GM12878 (cell line): Measurements from ENCODE around the gene UFC1. TPM values are rescaled to one million over a fixed set of nuclear protein-coding genes. Genes with fewer than 3 reads are reported as not detected.

Source experiments
- ATAC-seq: fragments of 200-7000 bp; cut with Tn5 transposase; 3 replicates; pipeline ENCODE4 v1.9.1; 2020; ENCODE audit warnings: mild to moderate bottlenecking, moderate library complexity
- BruUV-seq: library from RNA; stranded (reverse); fragments of 400-500 nt; replicated peaks from 2 replicates; lab custom pipeline; 2021; lab: Mats Ljungman, UMichigan
- CTCF ChIA-PET: fragments of 300-600 bp; sonication (Branson Sonifier 250); formaldehyde crosslinking; extraction: SDS; loops from one replicate; lab custom pipeline; 2021; ENCODE audit warnings: inconsistent platforms; lab: Yijun Ruan, JAX
- POLR2A ChIA-PET: fragments of 350-600 bp; formaldehyde crosslinking; extraction: SDS; loops from one replicate; lab custom pipeline; 2021; ENCODE audit warnings: inconsistent platforms; lab: Charles Lee
- RAD21 ChIA-PET: fragments of 300-600 bp; sonication (Branson Sonifier 250); formaldehyde crosslinking; loops from one replicate; lab custom pipeline; 2023; ENCODE audit warnings: antibody characterized with exemption; ENCODE audit not compliant: unreplicated experiment; lab: Charles Lee
- SMC1A ChIA-PET: fragments of 300-600 bp; sonication (Branson Sonifier 250); formaldehyde crosslinking; loops from one replicate; lab custom pipeline; 2023; ENCODE audit not compliant: unreplicated experiment, uncharacterized antibody; lab: Charles Lee
- DNase-seq: peaks from one replicate; pipeline ENCODE4 v3.0.0-alpha.2; 2011; ENCODE audit warnings: low read depth, low spot score
- FAIRE-seq: peaks from 3 replicates; lab custom pipeline; 2011; peaks lifted over from hg19 to GRCh38; lab: Jason Lieb, UNC
- H2AFZ ChIP-seq: 2 replicates; pipeline ENCODE4 v1.6.0; 2011; ENCODE audit warnings: low read depth, low read length, control low read depth; ENCODE audit not compliant: control insufficient read depth
- H3K27ac ChIP-seq: 2 replicates; pipeline ENCODE4 v1.5.1; 2011; ENCODE audit warnings: control low read depth; ENCODE audit not compliant: control insufficient read depth, insufficient read depth
- H3K27me3 ChIP-seq, 2 experiments: replicated peaks in 1 of 2; 2 replicates each; pipeline versions ENCODE4 v1.6.0 to v1.6.1; 2011; ENCODE audit warnings: low read length in 1 of 2; ENCODE audit not compliant: control insufficient read depth in 2 of 2, insufficient read depth in 2 of 2
- H3K36me3 ChIP-seq, 2 experiments: 2 replicates each; pipeline ENCODE4 v1.5.1; 2011; ENCODE audit warnings: low read length in 1 of 2; ENCODE audit not compliant: control insufficient read depth in 2 of 2, insufficient read depth in 2 of 2
- H3K4me1 ChIP-seq: 2 replicates; pipeline ENCODE4 v1.6.1; 2011; ENCODE audit warnings: mild to moderate bottlenecking, low read length, moderate library complexity, mixed read lengths; ENCODE audit not compliant: control insufficient read depth, insufficient read depth
- H3K4me2 ChIP-seq: 2 replicates; pipeline ENCODE4 v1.6.0; 2011; ENCODE audit warnings: control low read depth; ENCODE audit not compliant: control insufficient read depth, insufficient read depth
- H3K4me3 ChIP-seq: fragments of 200-600 bp; sonication (generic); 2 replicates; pipeline ENCODE4 v1.5.1; 2016
- H3K79me2 ChIP-seq: 2 replicates; pipeline ENCODE4 v1.6.0; 2011; ENCODE audit warnings: low read length; ENCODE audit not compliant: control insufficient read depth, insufficient read depth
- H3K9ac ChIP-seq: 2 replicates; pipeline ENCODE4 v1.8.0; 2011; ENCODE audit warnings: low read length, control low read depth, mixed read lengths; ENCODE audit not compliant: control insufficient read depth, insufficient read depth
- H3K9me3 ChIP-seq: replicated peaks from 3 replicates; pipeline ENCODE4 v1.5.1; 2011; ENCODE audit warnings: mild to moderate bottlenecking, low read length; ENCODE audit not compliant: control insufficient read depth, insufficient read depth
- H4K20me1 ChIP-seq: 2 replicates; pipeline ENCODE4 v1.6.0; 2011; ENCODE audit not compliant: control insufficient read depth, insufficient read depth
- CUX1 ChIP-seq: IDR thresholded peaks from 2 replicates; pipeline ENCODE4 v1.6.1; 2012; ENCODE audit warnings: improper control_type of control experiment, low read depth, low read length; ENCODE audit not compliant: insufficient replicate concordance
- E2F4 ChIP-seq: IDR thresholded peaks from 2 replicates; pipeline ENCODE4 v1.6.1; 2012; ENCODE audit warnings: low read depth, low read length, improper control_type of control experiment
- ESRRA ChIP-seq: IDR thresholded peaks from 2 replicates; pipeline ENCODE4 v1.6.1; 2012; ENCODE audit warnings: mild to moderate bottlenecking, low read length, improper control_type of control experiment
- MLLT1 ChIP-seq: fragments of 450-650 bp; IDR thresholded peaks from 2 replicates; pipeline ENCODE4 v1.6.1; 2016; ENCODE audit warnings: mild to moderate bottlenecking
- SPI1 ChIP-seq: IDR thresholded peaks from 2 replicates; pipeline ENCODE4 v1.6.1; 2011; ENCODE audit warnings: low read depth, mild to moderate bottlenecking, low read length, moderate library complexity, borderline replicate concordance; ENCODE audit not compliant: insufficient read depth
- TARDBP ChIP-seq: IDR thresholded peaks from 2 replicates; pipeline ENCODE4 v1.6.1; 2016; ENCODE audit warnings: borderline replicate concordance
- ZBTB33 ChIP-seq: fragments of 450-650 bp; IDR thresholded peaks from 2 replicates; pipeline ENCODE4 v1.6.1; 2017; ENCODE audit warnings: mild to moderate bottlenecking
- WGBS: methylation state at CpG from one replicate; pipeline ENCODE4 v1.1.6; 2016; ENCODE audit warnings: low lambda C conversion rate; ENCODE audit not compliant: insufficient replicate concordance, insufficient coverage; ENCODE audit errors: missing lambda C conversion rate; 5-methylcytosine and 5-hydroxymethylcytosine counted together
- in situ Hi-C: fragments of 300-500 bp; cut with MboI; formaldehyde crosslinking; loops from 9 replicates; pipeline ENCODE4 v1.14.3; 2018; ENCODE audit warnings: mixed read lengths
- intact Hi-C: fragments of 100-400 bp; cut with micrococcal nuclease; formaldehyde crosslinking; loops from one replicate; pipeline ENCODE4 v1.14.2; 2022; ENCODE audit not compliant: unreplicated experiment
- polyA plus RNA-seq, 11 experiments: library from polyadenylated mRNA; depleted of rRNA in 4 of 11; unstranded in 6 of 11; stranded (reverse) in 5 of 11; fragments of >200 nt; fragmentation: Nextera tagmentation in 4 of 11; fragmentation: Illumina TruSeq in 1 of 11; extraction: Ambion mirVana in 4 of 11; extraction: Trizol in 1 of 11; gene quantifications; 1 replicate in 1 of 11; 2 replicates in 10 of 11; pipeline versions ENCODE4 v1.2.1 to v1.2.3, GENCODE V29; 2011 to 2016; ENCODE audit warnings: inconsistent platforms in 2 of 11, missing spikeins in 2 of 11, low read depth in 1 of 11
- total RNA-seq, 4 experiments: library from RNA; depleted of rRNA in 3 of 4; stranded (reverse); fragments of >200 nt in 3 of 4; fragmentation: Illumina TruSeq in 1 of 4; extraction: Trizol in 1 of 4; gene quantifications; 2 replicates each; pipeline versions ENCODE4 v1.2.1 to v1.2.3, GENCODE V29; 2013 to 2021

Gene UFC1
- total and polyA plus RNA-seq, 10 of the 15 experiments (the other 5 are each of a cell fraction or from before 2014, with no cell fraction given): 95.9 to 239 (median 151) TPM

- no peak for TF ChIP-seq CUX1
- TF ChIP-seq ESRRA: no peak
- 0 out of 2 replicates have a peak, but pooled peaks have one; percentile 65 for TF ChIP-seq TARDBP
- no peak for TF ChIP-seq SPI1
- TF ChIP-seq, all 136 proteins: peak for 34
Measured at GRCh38 chr1:161177112-161177935, 23.5 kb downstream of the UFC1 start, which contains the start of gene B4GALT3 (continued).

- Histone ChIP-seq H3K4me3 (peak overlapping the region; percentile 90; the same call in 1 of the 2 replicates), H3K36me3 (peaks cover 5 to 21% of the 10 kb centered on the region in 2 experiments), H3K4me1 (peaks cover 38% of the 10 kb centered on the region), H2AFZ (peak overlapping the region; percentile 55), H3K27me3 (no peaks in the 10 kb centered on the region), H3K4me2 (peak overlapping the region; percentile 87), H3K9me3 (no peaks in the 10 kb centered on the region), H3K79me2 (peaks cover 25% of the 10 kb centered on the region), H3K9ac (peak overlapping the region; percentile 69; the same call in 1 of the 2 replicates), H3K27ac (peak overlapping the region; percentile 87), H4K20me1 (no peaks in the 10 kb centered on the region)
- ATAC-seq (no peak), FAIRE-seq (no peak), DNase-seq (no peak)
- ChIA-PET POLR2A (interaction anchor here (1.0 kb wide), 1 partner anchor 12 kb away, joined by 7 read pairs; the partner anchor contains the start of gene PPOX), RAD21 (interaction anchor here (1.0 to 2.9 kb wide), 3 partner anchors 12 to 48 kb away, joined by 4 to 21 read pairs (median 6); partner anchors contain the start of genes PPOX and TOMM40L), SMC1A (interaction anchor here (1.0 to 1.9 kb wide), 3 partner anchors 8 to 23 kb away, joined by 3 to 10 read pairs (median 5); partner anchors contain the start of gene PPOX), CTCF (interaction anchor here (0.6 to 3.7 kb wide), 4 partner anchors 8 to 106 kb away, joined by 3 to 44 read pairs (median 7); partner anchors contain the start of genes PPOX and TOMM40L)
- TF ChIP-seq E2F4: no peak
- TF ChIP-seq MLLT1: peak; percentile 93; the same call in 1 of the 2 replicates
- peak; percentile 95 for TF ChIP-seq ZBTB33
- WGBS: 88% methylated on average over 9 of the region's 9 CpGs
- BruUV-seq: no TSS peak
- intact Hi-C loops: no loop called here
- in situ Hi-C loops: no loop called here
Measured at GRCh38 chr1:161177936-161178244, 24.1 kb downstream of the UFC1 start.
